CD4-positive, CD25-positive, alpha-beta regulatory T cell (primary cell): Measurements from ENCODE around the gene TLE6. TPM values are rescaled to one million over a fixed set of nuclear protein-coding genes. Genes with fewer than 3 reads are reported as not detected.
"Not testable (repeated sequence)": the region's sequence is repeated elsewhere in the genome, so short reads cannot be mapped to it uniquely, and the experiment has no call there.

Source experiments
- ATAC-seq, 2 donors: fragments of 150-1000 bp; cut with Tn5 transposase; one replicate each; pipeline ENCODE4 v1.10.0; 2021; ENCODE audit warnings: low read depth in 2 of 2, moderate number of reproducible peaks in 2 of 2, moderate library complexity in 1 of 2
- DNase-seq, 3 donors: peaks; one replicate each; pipeline versions ENCODE4 v3.0.0 to v3.0.0-alpha.2; 2012 to 2022; ENCODE audit warnings: mixed read lengths in 1 of 3
- H3K27ac ChIP-seq: one replicate; pipeline ENCODE4 v1.7.0; 2013; ENCODE audit warnings: mild to moderate bottlenecking, low read length; ENCODE audit not compliant: insufficient read depth, poor library complexity, severe bottlenecking
- H3K27me3 ChIP-seq: one replicate; pipeline ENCODE4 v1.7.0; 2013; ENCODE audit warnings: low read length; ENCODE audit not compliant: control insufficient read depth, insufficient read depth
- H3K36me3 ChIP-seq: one replicate; pipeline ENCODE4 v1.7.0; 2013; ENCODE audit warnings: mild to moderate bottlenecking, low read length, moderate library complexity; ENCODE audit not compliant: control insufficient read depth, insufficient read depth
- H3K4me1 ChIP-seq: 2 replicates; pipeline ENCODE4 v1.7.0; 2013; ENCODE audit warnings: mild to moderate bottlenecking, low read length; ENCODE audit not compliant: insufficient read depth, control insufficient read depth, poor library complexity, severe bottlenecking
- H3K4me3 ChIP-seq: one replicate; pipeline ENCODE4 v1.7.0; 2013; ENCODE audit warnings: low read depth, mild to moderate bottlenecking, low read length, moderate library complexity
- H3K9me3 ChIP-seq, 2 experiments: 1 replicate in 1 of 2; 2 replicates in 1 of 2; pipeline ENCODE4 v1.7.0; 2013; ENCODE audit warnings: low read length in 2 of 2, mild to moderate bottlenecking in 1 of 2, moderate library complexity in 1 of 2; ENCODE audit not compliant: control insufficient read depth in 2 of 2
- H3K27ac Mint-ChIP-seq, 3 donors: one replicate each; pipeline ENCODE4 v1.8.0; 2020 to 2022; ENCODE audit warnings: mild to moderate bottlenecking in 3 of 3, mixed read lengths in 3 of 3, moderate library complexity in 2 of 3
- H3K27me3 Mint-ChIP-seq: one replicate; pipeline ENCODE4 v1.8.0; 2022; ENCODE audit warnings: mild to moderate bottlenecking, mixed read lengths
- H3K36me3 Mint-ChIP-seq: one replicate; pipeline ENCODE4 v1.8.0; 2020; ENCODE audit warnings: mixed read lengths
- H3K4me1 Mint-ChIP-seq, 4 donors: one replicate each; pipeline ENCODE4 v1.8.0; 2020 to 2022; ENCODE audit warnings: mixed read lengths in 4 of 4, mild to moderate bottlenecking in 1 of 4
- H3K4me3 Mint-ChIP-seq, 4 donors: one replicate each; pipeline ENCODE4 v1.8.0; 2020 to 2022; ENCODE audit warnings: mild to moderate bottlenecking in 4 of 4, mixed read lengths in 4 of 4, moderate library complexity in 3 of 4
- H3K9me3 Mint-ChIP-seq, 7 donors: one replicate each; pipeline ENCODE4 v1.8.0; 2020 to 2022; ENCODE audit warnings: mixed read lengths in 7 of 7, mild to moderate bottlenecking in 3 of 7, moderate library complexity in 2 of 7
- polyA plus RNA-seq, 4 donors: library from polyadenylated mRNA; unstranded; fragments of 300-500 nt; fragmentation: Illumina TruSeq; gene quantifications; one replicate each; pipeline ENCODE4 v1.2.3, GENCODE V29; 2021
- total RNA-seq: library from RNA; stranded (reverse); gene quantifications from one replicate; pipeline ENCODE4 v1.2.3, GENCODE V29; 2022

The TLE6 gene
- total and polyA plus RNA-seq, 5 donors from 2014 or later = not detected

GRCh38 chr19:3007975-3008374 lies 30.6 kb downstream of the TLE6 start:
- H3K27ac ChIP-seq = no peak overlapping the region
- Mint-ChIP-seq H3K4me3 (no peak overlapping the region), H3K4me1 (no peaks in the 10 kb centered on the region), H3K9me3 (no peaks in the 10 kb centered on the region), H3K27ac (peak overlapping the region in 1 of 3 donors; percentile 32), H3K36me3 (no peaks in the 10 kb centered on the region), H3K27me3 (no peaks in the 10 kb centered on the region)
- DNase-seq = no peak
- H3K9me3 ChIP-seq = no peaks in the 10 kb centered on the region
- ATAC-seq = no peak
- no peaks in the 10 kb centered on the region for H3K4me1 ChIP-seq
- H3K36me3 ChIP-seq = no peaks in the 10 kb centered on the region
- H3K4me3 ChIP-seq = no peak overlapping the region
- H3K27me3 ChIP-seq = no peaks in the 10 kb centered on the region

- ATAC-seq (no peak), DNase-seq (no peak)
- Histone ChIP-seq H3K9me3 (no peaks in the 10 kb centered on the region), H3K4me3 (no peak overlapping the region), H3K27ac (no peak overlapping the region), H3K36me3 (no peaks in the 10 kb centered on the region), H3K4me1 (no peaks in the 10 kb centered on the region), H3K27me3 (no peaks in the 10 kb centered on the region)
- H3K27ac Mint-ChIP-seq = no peak overlapping the region
- H3K36me3 Mint-ChIP-seq = peaks cover 4% of the 10 kb centered on the region
- no peak overlapping the region for H3K4me3 Mint-ChIP-seq
- H3K4me1 Mint-ChIP-seq = no peaks in the 10 kb centered on the region
- no peaks in the 10 kb centered on the region for H3K9me3 Mint-ChIP-seq
- no peaks in the 10 kb centered on the region for H3K27me3 Mint-ChIP-seq
These were observed 31.6 kb downstream of the TLE6 start for GRCh38 chr19:3008994-3009393.

DNA sequence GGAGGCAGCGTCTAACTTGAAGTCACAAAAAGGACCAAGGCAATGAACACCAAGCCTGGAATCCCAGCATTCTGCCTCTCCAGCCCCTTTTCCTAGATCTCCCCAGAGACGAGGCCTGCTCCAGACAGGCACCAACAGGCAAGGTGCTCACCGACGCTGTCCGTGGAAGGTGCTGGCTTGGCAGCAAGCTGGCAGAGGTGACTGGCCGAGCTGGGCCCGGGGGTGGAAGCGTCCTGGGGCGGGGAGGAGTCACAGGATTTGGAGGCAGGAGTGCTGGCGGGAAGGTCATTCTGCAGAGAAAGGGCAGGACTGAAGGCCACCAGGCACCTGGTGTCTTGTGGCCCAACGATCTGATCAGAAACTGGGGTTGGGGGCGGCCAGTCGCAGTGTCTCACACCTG lies 33.5 kb downstream of the TLE6 start:
- Histone ChIP-seq H3K27me3 (no peaks in the 10 kb centered on the region), H3K27ac (no peak overlapping the region), H3K9me3 (no peaks in the 10 kb centered on the region), H3K4me3 (no peak overlapping the region), H3K36me3 (no peaks in the 10 kb centered on the region), H3K4me1 (no peaks in the 10 kb centered on the region)
- no peaks in the 10 kb centered on the region for H3K4me1 Mint-ChIP-seq
- no peak for ATAC-seq
- DNase-seq = no peak
- H3K27ac Mint-ChIP-seq = no peak overlapping the region
- no peaks in the 10 kb centered on the region for H3K27me3 Mint-ChIP-seq
- H3K9me3 Mint-ChIP-seq = no peaks in the 10 kb centered on the region
- H3K36me3 Mint-ChIP-seq = peaks cover 7% of the 10 kb centered on the region
- no peak overlapping the region for H3K4me3 Mint-ChIP-seq

GRCh38 chr19:3012059-3012458 lies 34.7 kb downstream of the TLE6 start:
- not testable (repeated sequence) for H3K36me3 ChIP-seq, H3K4me3 Mint-ChIP-seq, H3K36me3 Mint-ChIP-seq, H3K4me1 Mint-ChIP-seq, H3K27ac ChIP-seq, H3K27me3 ChIP-seq, H3K9me3 ChIP-seq, H3K9me3 Mint-ChIP-seq, H3K27me3 Mint-ChIP-seq, DNase-seq, H3K4me1 ChIP-seq, H3K4me3 ChIP-seq, ATAC-seq
- peak overlapping the region in 1 of 3 donors; percentile 47 for H3K27ac Mint-ChIP-seq

- no peaks in the 10 kb centered on the region for H3K27me3 ChIP-seq
- no peaks in the 10 kb centered on the region for H3K36me3 ChIP-seq
- H3K27me3 Mint-ChIP-seq = no peaks in the 10 kb centered on the region
- DNase-seq (no peak), ATAC-seq (no peak)
- no peaks in the 10 kb centered on the region for H3K9me3 Mint-ChIP-seq
- H3K4me3 Mint-ChIP-seq = no peak overlapping the region
- H3K27ac Mint-ChIP-seq = peak overlapping the region in 1 of 3 donors; percentile 47
- no peaks in the 10 kb centered on the region for H3K4me1 ChIP-seq
- no peak overlapping the region for H3K4me3 ChIP-seq
- peaks cover 7% of the 10 kb centered on the region for H3K36me3 Mint-ChIP-seq
- H3K9me3 ChIP-seq = no peaks in the 10 kb centered on the region
- H3K27ac ChIP-seq = no peak overlapping the region
- H3K4me1 Mint-ChIP-seq = no peaks in the 10 kb centered on the region
These were observed 35.4 kb downstream of the TLE6 start for GRCh38 chr19:3012621-3013262.

DNA sequence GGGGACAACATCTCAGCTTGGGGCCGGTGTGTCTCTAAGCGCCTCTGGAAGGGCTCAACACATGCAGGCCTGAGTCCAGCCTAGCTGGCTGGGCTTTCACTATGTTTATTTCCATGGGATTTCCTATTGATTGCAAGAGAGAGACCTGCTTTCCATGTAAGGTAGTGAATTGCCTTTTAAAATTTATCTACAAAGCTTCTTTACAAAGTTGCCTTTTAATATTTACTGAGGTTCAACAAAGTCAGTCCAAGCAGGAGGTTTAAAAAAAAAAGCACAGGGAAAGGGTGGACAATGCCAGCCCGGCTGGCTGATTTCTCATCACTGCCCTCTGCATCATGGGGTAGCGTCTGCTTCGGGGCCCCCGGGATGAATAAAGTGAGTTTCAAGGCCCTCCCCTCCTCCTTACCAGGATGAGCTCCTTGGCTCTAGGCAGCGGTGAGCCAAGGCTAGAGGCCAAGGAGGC lies 35.9 kb downstream of the TLE6 start:
- Histone ChIP-seq H3K9me3 (no peaks in the 10 kb centered on the region), H3K4me3 (no peak overlapping the region), H3K27ac (no peak overlapping the region), H3K4me1 (no peaks in the 10 kb centered on the region), H3K36me3 (no peaks in the 10 kb centered on the region), H3K27me3 (no peaks in the 10 kb centered on the region)
- Mint-ChIP-seq H3K27me3 (no peaks in the 10 kb centered on the region), H3K4me3 (no peak overlapping the region), H3K4me1 (no peaks in the 10 kb centered on the region), H3K9me3 (no peaks in the 10 kb centered on the region), H3K36me3 (peaks cover 7% of the 10 kb centered on the region), H3K27ac (peak overlapping the region in 2 of 3 donors; percentile 36 to 49)
- DNase-seq (no peak), ATAC-seq (no peak)

- H3K4me1 Mint-ChIP-seq = no peaks in the 10 kb centered on the region
- Histone ChIP-seq H3K36me3 (no peaks in the 10 kb centered on the region), H3K27ac (no peak overlapping the region), H3K4me1 (no peaks in the 10 kb centered on the region), H3K27me3 (no peaks in the 10 kb centered on the region), H3K9me3 (no peaks in the 10 kb centered on the region), H3K4me3 (no peak overlapping the region)
- no peak overlapping the region for H3K4me3 Mint-ChIP-seq
- DNase-seq (no peak), ATAC-seq (no peak)
- H3K27ac Mint-ChIP-seq = no peak overlapping the region
- no peaks in the 10 kb centered on the region for H3K9me3 Mint-ChIP-seq
- H3K27me3 Mint-ChIP-seq = no peaks in the 10 kb centered on the region
- peaks cover 7% of the 10 kb centered on the region for H3K36me3 Mint-ChIP-seq
These were observed 36.8 kb downstream of the TLE6 start for GRCh38 chr19:3014135-3014534.
